Esophagus muscularis mucosa (tissue), 4 donors: ENCODE results near the gene ACOT8. TPM values are rescaled to one million over a fixed set of nuclear protein-coding genes. Genes with fewer than 3 reads are reported as not detected.

Experiments used
- DNase-seq: peaks from one replicate; pipeline ENCODE4 v3.0.0-alpha.2; 2017; ENCODE audit errors: extremely low spot score
- H3K27ac ChIP-seq, 4 donors: fragments of 200-600 bp; sonication (generic); replicated peaks in 1 of 4; 1 replicate in 3 of 4; 2 replicates in 1 of 4; pipeline ENCODE4 v1.5.1; 2016 to 2019; ENCODE audit warnings: mild to moderate bottlenecking in 1 of 4
- H3K27me3 ChIP-seq, 4 donors: fragments of 200-600 bp; sonication (generic); one replicate each; pipeline versions ENCODE4 v1.5.1 to v1.6.0; 2016 to 2019
- H3K36me3 ChIP-seq, 4 donors: fragments of 200-600 bp; sonication (generic); one replicate each; pipeline ENCODE4 v1.5.1; 2016 to 2019
- H3K4me1 ChIP-seq, 4 donors: fragments of 200-600 bp; sonication (generic); one replicate each; pipeline ENCODE4 v1.5.1; 2016 to 2019
- H3K4me3 ChIP-seq, 4 donors: fragments of 200-600 bp; sonication (generic); 1 replicate in 2 of 4; 2 replicates in 2 of 4; pipeline ENCODE4 v1.5.1; 2016 to 2019; ENCODE audit warnings: mild to moderate bottlenecking in 4 of 4, moderate library complexity in 1 of 4
- H3K9me3 ChIP-seq, 4 donors: fragments of 200-600 bp; sonication (generic); 1 replicate in 3 of 4; 2 replicates in 1 of 4; pipeline ENCODE4 v1.5.1; 2016 to 2019
- CTCF ChIP-seq, 3 experiments: fragments of 200-600 bp in 2 of 3; fragments of 450-650 bp in 1 of 3; sonication (generic) in 2 of 3; IDR thresholded peaks; one replicate each; pipeline ENCODE4 v1.5.1; 2017 to 2019; ENCODE audit warnings: antibody characterized with exemption in 3 of 3, mild to moderate bottlenecking in 2 of 3, moderate library complexity in 1 of 3
- EP300 ChIP-seq: sonication (generic); formaldehyde crosslinking; IDR thresholded peaks from one replicate; pipeline ENCODE4 v1.6.1; 2017; ENCODE audit warnings: antibody characterized with exemption
- POLR2A ChIP-seq: fragments of 450-650 bp; IDR thresholded peaks from one replicate; pipeline ENCODE4 v1.6.1; 2017; ENCODE audit warnings: antibody characterized with exemption, moderate library complexity, mild to moderate bottlenecking, low read depth
- POLR2AphosphoS5 ChIP-seq, 2 donors: sonication (generic); formaldehyde crosslinking; IDR thresholded peaks; one replicate each; pipeline ENCODE4 v1.6.1; 2017; ENCODE audit warnings: antibody characterized with exemption in 2 of 2
- WGBS: methylation state at CpG from one replicate; pipeline ENCODE4 v1.1.5; 2018; 5-methylcytosine and 5-hydroxymethylcytosine counted together
- intact Hi-C: fragments of 100-400 bp; cut with DNase I; formaldehyde crosslinking; loops from one replicate; pipeline ENCODE4 v1.15.1; 2023
- total RNA-seq, 4 donors: library from RNA; depleted of rRNA; stranded (reverse); fragments of >200 nt; gene quantifications; one replicate each; pipeline versions ENCODE4 v1.1.0 to v1.2.1, GENCODE V29; 2016

Gene ACOT8
- total RNA-seq, 4 donors from 2014 or later = 30.0 to 41.9 (median 33.7) TPM

GRCh38 chr20:45848421-45848820 lies 8.8 kb downstream of the ACOT8 start:
- H3K4me3 ChIP-seq = no peak overlapping the region
- H3K4me1 ChIP-seq = peaks cover 0 to 26% (median 7%) of the 10 kb centered on the region in 4 donors
- DNase-seq = no peak
- H3K9me3 ChIP-seq = no peaks in the 10 kb centered on the region
- H3K36me3 ChIP-seq = peaks cover 30 to 83% (median 65%) of the 10 kb centered on the region in 4 donors
- H3K27ac ChIP-seq = peak overlapping the region in 2 of 4 donors; percentile 5 to 10
- no peak for TF ChIP-seq EP300
- TF ChIP-seq POLR2AphosphoS5 (IDR thresholded peaks at IDR 0.05) = no peak
- H3K27me3 ChIP-seq = no peaks in the 10 kb centered on the region
- intact Hi-C loops = no loop called here
- WGBS = 96% methylated on average over 7 of the region's 8 CpGs

- TF ChIP-seq POLR2AphosphoS5 (IDR thresholded peaks at IDR 0.05) = no peak
- TF ChIP-seq EP300 = no peak
- TF ChIP-seq CTCF (IDR thresholded peaks at IDR 0.05) = no peak
- TF ChIP-seq POLR2A = no peak
- peaks cover 18 to 48% (median 36%) of the 10 kb centered on the region in 4 donors for H3K4me1 ChIP-seq
- H3K27me3 ChIP-seq = no peaks in the 10 kb centered on the region
- peaks cover 37 to 86% (median 79%) of the 10 kb centered on the region in 4 donors for H3K36me3 ChIP-seq
- peak overlapping the region in 1 of 4 donors; percentile 3 for H3K27ac ChIP-seq
- intact Hi-C loops = no loop called here
- DNase-seq = no peak
- H3K9me3 ChIP-seq = no peaks in the 10 kb centered on the region
- no peak overlapping the region for H3K4me3 ChIP-seq
These were observed 11.7 kb downstream of the ACOT8 start for GRCh38 chr20:45845452-45845851.

GRCh38 chr20:45843506-45843905 lies 13.7 kb downstream of the ACOT8 start:
- intact Hi-C loops = no loop called here
- peak overlapping the region; percentile 50 to 70 (median 65) for H3K27ac ChIP-seq

GRCh38 chr20:45842169-45842812 lies 14.9 kb downstream of the ACOT8 start:
- TF ChIP-seq EP300 (no peak), CTCF (IDR thresholded peaks at IDR 0.05) (no peak), POLR2A (no peak), POLR2AphosphoS5 (IDR thresholded peaks at IDR 0.05) (no peak)
- WGBS = 21% methylated on average over 3 of the region's 5 CpGs
- Histone ChIP-seq H3K4me1 (peaks cover 18 to 57% (median 39%) of the 10 kb centered on the region in 4 donors), H3K27ac (peak overlapping the region; percentile 50 to 70 (median 65)), H3K9me3 (no peaks in the 10 kb centered on the region), H3K4me3 (no peak overlapping the region), H3K27me3 (no peaks in the 10 kb centered on the region), H3K36me3 (peaks cover 39 to 97% (median 81%) of the 10 kb centered on the region in 4 donors)
- intact Hi-C loops = no loop called here
- no peak for DNase-seq

More at GRCh38 chr20:45843506-45843905, 13.7 kb downstream of the ACOT8 start:
- 95% methylated on average over 11 of the region's 14 CpGs for WGBS
- Histone ChIP-seq H3K27me3 (no peaks in the 10 kb centered on the region), H3K4me3 (no peak overlapping the region), H3K4me1 (peaks cover 18 to 55% (median 37%) of the 10 kb centered on the region in 4 donors), H3K9me3 (no peaks in the 10 kb centered on the region), H3K36me3 (peaks cover 39 to 98% (median 87%) of the 10 kb centered on the region in 4 donors)
- DNase-seq = no peak
- TF ChIP-seq EP300 = no peak
- no peak for TF ChIP-seq POLR2AphosphoS5 (IDR thresholded peaks at IDR 0.05)
- no peak for TF ChIP-seq POLR2A
- TF ChIP-seq CTCF (IDR thresholded peaks at IDR 0.05) = no peak

- peaks cover 32 to 96% (median 78%) of the 10 kb centered on the region in 4 donors for H3K36me3 ChIP-seq
- TF ChIP-seq POLR2AphosphoS5 (IDR thresholded peaks at IDR 0.05) (no peak), POLR2A (no peak), CTCF (IDR thresholded peaks at IDR 0.05) (no peak), EP300 (no peak)
- H3K4me1 ChIP-seq = peaks cover 22 to 65% (median 46%) of the 10 kb centered on the region in 4 donors
- H3K27ac ChIP-seq = peak overlapping the region; percentile 50 to 70 (median 65)
- no peaks in the 10 kb centered on the region for H3K9me3 ChIP-seq
- intact Hi-C loops = no loop called here
- no peak overlapping the region for H3K4me3 ChIP-seq
- H3K27me3 ChIP-seq = no peaks in the 10 kb centered on the region
- 85% methylated on average over 9 of the region's 10 CpGs for WGBS
- DNase-seq = no peak
These were observed 15.6 kb downstream of the ACOT8 start for GRCh38 chr20:45841407-45842129.
